ENCODE data around the gene NINL.

GRCh38 chr20:25437153-25437581 lies 148.2 kb downstream of the NINL start:
- TF ChIP-seq POLR2A (IDR thresholded peaks at IDR 0.05) (no peak), CTCF (IDR thresholded peaks at IDR 0.05) (no peak), EP300 (IDR thresholded peaks at IDR 0.05; ENCODE audit: low read depth) (no peak)
